ENCODE results near the gene TMEM45A. TPM values are rescaled to one million over a fixed set of nuclear protein-coding genes. Genes with fewer than 3 reads are reported as not detected.

TMEM45A gene
- total and polyA plus RNA-seq, 7 donors, result 1.4 to 23.9 (median 12.2) TPM

DNA sequence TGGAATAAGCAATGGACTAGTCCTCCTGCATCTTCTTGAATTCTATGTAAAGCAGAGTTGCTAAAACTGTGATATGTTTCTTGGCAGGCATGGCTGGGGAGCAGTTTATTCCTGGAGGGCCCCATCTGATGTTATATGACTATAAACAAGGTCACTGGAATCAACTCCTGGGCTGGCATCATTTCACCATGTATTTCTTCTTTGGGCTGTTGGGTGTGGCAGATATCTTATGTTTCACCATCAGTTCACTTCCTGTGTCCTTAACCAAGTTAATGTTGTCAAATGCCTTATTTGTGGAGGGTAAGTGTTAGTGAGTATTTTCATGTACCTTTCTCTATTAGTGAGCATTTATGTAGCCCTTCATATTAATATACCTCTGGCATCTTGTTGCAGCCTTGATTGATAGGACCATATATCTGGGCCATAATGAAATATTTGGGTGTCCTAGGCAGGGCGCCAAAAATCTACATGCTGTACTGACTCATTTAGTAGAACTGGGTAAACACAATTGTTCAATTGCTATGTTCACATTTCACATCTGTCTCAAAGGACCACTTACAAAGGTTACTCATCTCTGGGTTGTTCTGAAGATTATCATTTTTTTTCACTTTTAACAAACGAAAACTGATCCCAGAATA lies 64.4 kb downstream of the TMEM45A start:
- DNase-seq, result no peak
- TF ChIP-seq EP300 (IDR thresholded peaks at IDR 0.05) (no peak), POLR2AphosphoS5 (IDR thresholded peaks at IDR 0.05) (no peak), POLR2A (IDR thresholded peaks at IDR 0.05) (no peak)
- TF ChIP-seq, protein P1, sequence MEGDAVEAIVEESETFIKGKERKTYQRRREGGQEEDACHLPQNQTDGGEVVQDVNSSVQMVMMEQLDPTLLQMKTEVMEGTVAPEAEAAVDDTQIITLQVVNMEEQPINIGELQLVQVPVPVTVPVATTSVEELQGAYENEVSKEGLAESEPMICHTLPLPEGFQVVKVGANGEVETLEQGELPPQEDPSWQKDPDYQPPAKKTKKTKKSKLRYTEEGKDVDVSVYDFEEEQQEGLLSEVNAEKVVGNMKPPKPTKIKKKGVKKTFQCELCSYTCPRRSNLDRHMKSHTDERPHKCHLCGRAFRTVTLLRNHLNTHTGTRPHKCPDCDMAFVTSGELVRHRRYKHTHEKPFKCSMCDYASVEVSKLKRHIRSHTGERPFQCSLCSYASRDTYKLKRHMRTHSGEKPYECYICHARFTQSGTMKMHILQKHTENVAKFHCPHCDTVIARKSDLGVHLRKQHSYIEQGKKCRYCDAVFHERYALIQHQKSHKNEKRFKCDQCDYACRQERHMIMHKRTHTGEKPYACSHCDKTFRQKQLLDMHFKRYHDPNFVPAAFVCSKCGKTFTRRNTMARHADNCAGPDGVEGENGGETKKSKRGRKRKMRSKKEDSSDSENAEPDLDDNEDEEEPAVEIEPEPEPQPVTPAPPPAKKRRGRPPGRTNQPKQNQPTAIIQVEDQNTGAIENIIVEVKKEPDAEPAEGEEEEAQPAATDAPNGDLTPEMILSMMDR (IDR thresholded peaks at IDR 0.05), result no peak
- no peaks in the 10 kb centered on the region for H3K27me3 ChIP-seq
- H3K4me1 ChIP-seq, result no peaks in the 10 kb centered on the region
- H3K4me3 ChIP-seq, result no peak overlapping the region
- H3K27ac ChIP-seq, result no peak overlapping the region
- 78 to 85% methylated on average over 2 of the region's 2 CpGs for WGBS, 2 donors
- intact Hi-C loops (cut with DNase I), result no loop called here
- no peaks in the 10 kb centered on the region for H3K36me3 ChIP-seq
- no peaks in the 10 kb centered on the region for H3K9me3 ChIP-seq

DNA sequence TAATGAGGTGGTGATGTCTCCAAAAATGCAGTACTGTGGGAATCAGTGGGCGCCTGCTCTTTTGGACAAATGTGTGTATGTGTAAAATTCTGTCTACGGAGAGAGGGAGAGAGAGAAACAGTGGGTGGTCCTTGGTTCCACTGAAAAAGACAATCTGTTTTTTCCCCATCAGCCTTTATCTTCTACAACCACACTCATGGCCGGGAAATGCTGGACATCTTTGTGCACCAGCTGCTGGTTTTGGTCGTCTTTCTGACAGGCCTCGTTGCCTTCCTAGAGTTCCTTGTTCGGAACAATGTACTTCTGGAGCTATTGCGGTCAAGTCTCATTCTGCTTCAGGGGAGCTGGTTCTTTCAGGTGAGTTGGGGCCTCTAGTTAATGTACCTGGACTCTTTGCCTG lies 65.8 kb downstream of the TMEM45A start:
- 90 to 93% methylated on average over 7 of the region's 7 CpGs for WGBS, 2 donors
- intact Hi-C loops (cut with DNase I), result no loop called here
- TF ChIP-seq, protein P1 (IDR thresholded peaks at IDR 0.05), result no peak
- TF ChIP-seq EP300 (IDR thresholded peaks at IDR 0.05), result no peak
- no peak for TF ChIP-seq POLR2AphosphoS5 (IDR thresholded peaks at IDR 0.05)
- TF ChIP-seq POLR2A (IDR thresholded peaks at IDR 0.05), result no peak

DNA sequence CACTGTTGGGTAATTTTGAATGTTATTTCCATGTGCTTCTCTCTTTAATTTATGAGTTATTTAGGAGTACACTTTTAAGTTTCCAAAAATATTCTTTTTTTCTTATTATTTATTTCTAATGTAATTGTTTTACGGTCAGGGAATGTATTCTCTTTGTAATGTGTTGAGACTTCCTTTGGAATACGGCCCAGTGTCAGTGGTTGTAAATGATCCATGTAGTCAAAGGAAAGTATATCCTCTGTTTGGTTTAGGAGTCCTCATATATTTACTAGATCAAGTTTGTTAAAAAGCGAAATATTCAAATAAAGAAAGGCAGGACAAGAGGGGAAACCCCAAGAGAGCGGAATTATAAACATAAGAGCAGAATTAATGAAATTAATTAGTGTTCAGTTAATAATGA lies 68.0 kb downstream of the TMEM45A start:
- no peak for DNase-seq
- Histone ChIP-seq H3K9me3 (no peaks in the 10 kb centered on the region), H3K27me3 (no peaks in the 10 kb centered on the region), H3K4me3 (no peak overlapping the region), H3K27ac (no peak overlapping the region), H3K4me1 (no peaks in the 10 kb centered on the region), H3K36me3 (no peaks in the 10 kb centered on the region)
- 81% methylated on average over 4 of the region's 4 CpGs for WGBS, 2 donors
- intact Hi-C loops (cut with DNase I), result no loop called here
- no peak for TF ChIP-seq POLR2AphosphoS5 (IDR thresholded peaks at IDR 0.05)
- TF ChIP-seq POLR2A (IDR thresholded peaks at IDR 0.05), result no peak
- TF ChIP-seq EP300 (IDR thresholded peaks at IDR 0.05), result no peak
- TF ChIP-seq, protein P1 (IDR thresholded peaks at IDR 0.05), result no peak

More for the DNA sequence above, 65.8 kb downstream of the TMEM45A start:
- Histone ChIP-seq H3K4me3 (no peak overlapping the region), H3K9me3 (no peaks in the 10 kb centered on the region), H3K4me1 (no peaks in the 10 kb centered on the region), H3K27me3 (no peaks in the 10 kb centered on the region), H3K36me3 (no peaks in the 10 kb centered on the region), H3K27ac (no peak overlapping the region)
- no peak for DNase-seq

DNA sequence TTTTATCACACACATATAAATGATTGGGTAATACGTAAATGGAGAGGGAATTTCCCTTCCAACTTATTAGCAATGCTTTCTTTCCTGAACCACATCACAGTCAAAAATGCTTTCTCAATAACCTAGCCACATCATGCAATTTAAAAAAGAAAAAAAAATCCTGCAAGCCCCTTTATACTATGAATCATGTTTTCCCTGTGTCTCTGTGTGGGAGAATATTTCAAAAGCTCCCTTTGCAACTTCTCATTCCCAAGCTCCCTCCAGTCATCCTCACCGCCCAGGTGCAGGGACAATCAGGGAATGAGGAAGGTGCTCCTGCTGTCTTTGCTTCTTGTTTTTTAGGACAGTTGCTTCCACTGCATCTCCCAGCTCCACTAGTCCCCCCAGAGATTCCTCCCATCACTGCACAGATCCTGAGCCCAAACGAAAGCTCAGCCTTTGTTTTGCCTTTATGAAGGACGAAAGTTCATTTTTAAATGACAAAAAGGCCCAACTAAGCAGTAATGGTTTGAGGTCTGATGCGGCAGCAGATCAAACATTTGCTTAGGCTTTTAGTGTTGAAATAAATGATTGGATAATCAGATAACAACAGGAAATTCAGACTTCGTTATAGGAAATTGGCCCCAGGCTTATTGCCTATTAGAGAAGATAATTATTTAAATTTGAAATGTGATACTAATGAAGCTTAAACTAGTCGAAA lies 69.2 kb downstream of the TMEM45A start:
- no peak overlapping the region for H3K27ac ChIP-seq
- H3K4me3 ChIP-seq, result no peak overlapping the region
- H3K4me1 ChIP-seq, result no peaks in the 10 kb centered on the region
- intact Hi-C loops (cut with DNase I), result no loop called here
- no peaks in the 10 kb centered on the region for H3K36me3 ChIP-seq
- DNase-seq, result no peak
- TF ChIP-seq, protein P1 (IDR thresholded peaks at IDR 0.05), result no peak
- TF ChIP-seq POLR2AphosphoS5 (IDR thresholded peaks at IDR 0.05), result peak in 1 of 4 donors; percentile 27
- WGBS, 2 donors, result 80 to 86% methylated on average over 7 of the region's 7 CpGs
- H3K9me3 ChIP-seq, result no peaks in the 10 kb centered on the region
- H3K27me3 ChIP-seq, result no peaks in the 10 kb centered on the region
